T47D (cell line): ENCODE results near the gene SH3GLB2.
A peak's percentile ranks its signal among the peaks of the same experiment; 100 is the strongest.

ENCODE experiments used
- DNase-seq, 2 experiments: peaks; one replicate each; pipeline versions ENCODE4 v3.0.0 to v3.0.0-alpha.2; 2011 to 2012; ENCODE audit warnings: low read depth in 1 of 2, low spot score in 1 of 2
- JUND ChIP-seq: IDR thresholded peaks from 2 replicates; pipeline ENCODE4 v1.6.1; 2012; ENCODE audit warnings: low read depth
- in situ Hi-C: cut with HindIII; loops from 2 replicates; pipeline ENCODE4 v1.10.0; 2016; ENCODE audit warnings: low sequenced_read_pairs, low pct_unique_long_range_greater_than_20kb

Gene SH3GLB2

GRCh38 chr9:129068110-129068509, 40.0 kb upstream of the SH3GLB2 start:
- TF ChIP-seq JUND, result no peak
- in situ Hi-C loops, result no loop called here

GRCh38 chr9:129064499-129064908, 36.4 kb upstream of the SH3GLB2 start:
- in situ Hi-C loops, result no loop called here
- DNase-seq, result no peak

More at GRCh38 chr9:129068110-129068509, 40.0 kb upstream of the SH3GLB2 start:
- no peak for DNase-seq

DNA sequence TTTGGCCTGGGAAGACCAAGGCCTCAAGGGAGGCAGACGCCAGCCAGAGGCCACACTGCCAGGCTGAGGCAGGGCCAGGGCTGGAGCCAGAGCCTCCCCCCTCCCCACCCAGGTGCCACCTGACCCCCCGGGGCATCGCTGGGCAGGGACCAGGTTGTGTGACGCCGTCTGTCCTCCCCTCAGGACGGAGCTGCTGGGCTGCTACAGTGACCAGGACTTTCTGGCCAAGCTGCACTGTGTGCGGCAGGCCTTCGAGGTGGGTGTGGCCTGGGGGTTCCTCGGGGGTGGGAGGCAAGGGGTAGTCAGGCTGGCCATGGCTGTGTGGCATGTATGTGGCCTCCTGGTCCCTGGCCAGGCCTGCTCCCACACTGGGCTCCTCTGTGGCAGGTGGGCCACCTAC, 34.9 kb upstream of the SH3GLB2 start:
- TF ChIP-seq JUND, result no peak
- no peak for DNase-seq
- in situ Hi-C loops, result no loop called here

More at GRCh38 chr9:129064499-129064908, 36.4 kb upstream of the SH3GLB2 start:
- no peak for TF ChIP-seq JUND

DNA sequence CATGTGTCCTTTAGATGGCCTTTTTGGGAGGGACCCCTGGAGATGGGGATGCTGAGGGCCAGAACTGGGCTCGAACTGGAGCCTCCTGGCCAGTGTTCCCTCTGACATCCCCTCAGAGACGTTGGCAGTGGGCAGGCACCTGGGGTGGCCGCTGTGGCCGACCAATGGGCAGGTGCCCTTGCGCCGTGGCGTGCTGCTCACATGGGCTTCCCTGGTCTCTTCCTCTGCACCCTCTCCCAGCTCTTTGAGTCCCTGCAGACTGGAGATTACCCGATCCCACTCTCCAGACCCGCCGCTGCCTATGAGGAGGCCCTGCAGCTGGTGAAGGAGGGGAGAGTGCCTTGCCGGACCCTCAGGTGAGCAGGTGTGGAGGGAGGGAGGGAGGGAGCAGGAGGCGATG, 32.9 kb upstream of the SH3GLB2 start:
- in situ Hi-C loops, result no loop called here
- no peak for TF ChIP-seq JUND

DNA sequence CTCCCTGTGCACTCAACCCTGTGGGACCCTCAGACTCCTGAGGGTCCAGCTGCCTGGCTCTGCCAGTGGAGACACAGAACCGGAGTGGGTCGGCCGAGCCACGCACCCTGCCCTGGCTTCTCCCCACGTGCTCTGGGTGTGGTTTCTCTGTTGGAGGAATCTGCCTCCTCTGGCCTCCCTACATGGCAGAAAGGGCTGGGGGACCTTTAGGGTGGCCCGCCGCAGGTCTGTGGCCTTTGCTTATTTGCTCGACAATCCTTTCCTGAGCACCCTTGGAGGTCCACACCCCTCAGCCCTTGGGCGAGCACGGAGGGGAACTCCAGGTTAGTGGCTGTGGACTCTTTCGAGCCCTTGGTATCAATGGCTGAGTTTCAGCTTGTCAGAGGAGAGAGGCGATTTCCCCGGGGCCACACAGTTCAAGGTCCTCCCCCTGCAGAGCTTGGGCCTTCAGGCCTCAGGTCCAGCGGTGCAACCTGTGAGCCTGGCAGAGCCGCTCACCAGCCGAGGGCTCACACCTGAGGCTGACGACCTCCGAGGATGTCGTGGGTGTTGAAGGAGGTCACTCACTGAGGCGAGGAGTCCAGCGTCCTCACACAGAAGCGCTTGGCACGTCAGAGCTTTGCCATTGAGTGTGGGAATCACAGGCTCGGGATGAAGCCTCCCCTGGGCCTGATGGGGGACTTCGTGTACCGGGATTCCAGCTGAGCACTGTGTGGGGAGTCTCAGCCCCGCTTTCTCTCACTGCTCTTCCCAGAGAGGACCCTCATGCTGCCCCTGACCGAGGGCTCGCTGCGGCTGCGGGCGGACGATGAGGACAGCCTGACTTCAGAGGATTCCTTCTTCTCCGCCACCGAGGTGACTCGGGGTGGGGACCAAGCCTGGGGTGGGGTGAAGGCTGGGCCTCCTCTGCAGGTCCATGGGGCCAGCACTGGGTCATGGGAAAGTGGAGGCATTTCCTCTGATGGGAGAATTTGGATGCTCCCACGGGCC, 32.0 kb upstream of the SH3GLB2 start:
- no peak for TF ChIP-seq JUND
- DNase-seq, result no peak
- in situ Hi-C loops, result no loop called here

More for the DNA sequence above, 32.9 kb upstream of the SH3GLB2 start:
- DNase-seq, result no peak

DNA sequence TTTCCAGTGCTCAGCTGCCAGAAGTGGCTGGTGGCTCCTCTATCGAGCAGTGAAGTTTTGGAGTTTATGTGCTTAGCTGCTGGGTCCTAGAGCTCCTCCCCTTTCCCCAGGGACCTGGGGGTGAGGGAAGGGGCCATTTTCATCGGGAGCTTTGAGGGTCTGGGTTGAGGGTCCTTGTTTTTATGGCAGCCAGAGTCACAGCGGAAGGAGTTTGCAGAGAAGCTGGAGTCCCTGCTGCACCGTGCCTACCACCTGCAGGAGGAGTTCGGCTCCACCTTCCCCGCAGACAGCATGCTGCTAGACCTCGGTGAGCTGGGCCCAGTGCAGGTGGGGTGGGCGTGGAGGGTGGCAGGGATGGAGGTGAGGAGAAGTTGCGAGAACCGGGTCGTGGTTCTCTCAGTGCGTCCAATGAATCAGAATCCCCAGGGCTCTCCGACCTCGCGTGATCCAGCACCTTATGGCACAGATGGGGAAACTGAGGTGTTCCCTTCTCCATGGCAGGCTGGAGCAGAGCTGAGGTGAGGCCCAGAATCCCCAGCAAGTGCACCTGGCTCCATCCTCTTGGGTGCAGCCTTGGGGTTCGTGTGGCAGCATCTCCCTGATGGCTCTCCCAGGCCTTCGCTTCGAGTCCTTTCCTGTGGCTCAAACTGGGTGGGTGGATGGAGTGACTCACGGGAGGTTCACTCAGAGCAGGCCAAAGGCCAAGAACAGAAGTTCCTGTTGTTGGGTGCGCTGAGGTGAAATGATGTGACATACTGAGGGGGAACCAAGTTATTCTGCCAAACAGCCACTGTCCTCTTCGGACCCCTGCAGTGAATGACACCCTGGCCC, 31.0 kb upstream of the SH3GLB2 start:
- in situ Hi-C loops, result no loop called here
- no peak for TF ChIP-seq JUND
- no peak for DNase-seq

- no peak for TF ChIP-seq JUND
- DNase-seq, result no peak
- in situ Hi-C loops, result no loop called here
These were observed 26.2 kb upstream of the SH3GLB2 start for GRCh38 chr9:129054163-129054851.

GRCh38 chr9:129053020-129053419, 24.9 kb upstream of the SH3GLB2 start:
- DNase-seq, result no peak
- in situ Hi-C loops, result no loop called here
- no peak for TF ChIP-seq JUND

DNA sequence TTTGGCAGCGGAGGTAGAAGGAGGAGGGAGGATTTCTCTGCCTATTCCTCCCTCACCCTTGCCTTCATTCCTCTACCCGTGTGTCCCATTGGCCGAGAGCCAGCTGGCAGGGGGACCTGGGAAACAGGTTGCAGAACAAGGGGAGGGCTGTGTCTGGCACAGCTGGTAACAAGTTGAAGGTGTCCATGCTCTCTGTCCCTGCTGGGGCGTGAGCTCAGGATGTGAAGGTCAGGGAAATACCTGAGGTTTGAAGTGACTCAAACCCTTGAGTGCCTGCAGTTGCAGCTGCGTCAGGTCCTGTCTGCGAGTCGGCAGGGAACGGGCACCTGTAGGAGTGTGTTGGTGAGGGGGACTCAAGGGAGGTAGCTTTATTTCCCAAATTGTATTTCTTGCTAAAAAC, 24.5 kb upstream of the SH3GLB2 start:
- TF ChIP-seq JUND, result no peak
- in situ Hi-C loops, result no loop called here

GRCh38 chr9:129042016-129042415, 13.9 kb upstream of the SH3GLB2 start:
- DNase-seq, result no peak
- in situ Hi-C loops, result no loop called here
- no peak for TF ChIP-seq JUND

More for the DNA sequence above, 24.5 kb upstream of the SH3GLB2 start:
- DNase-seq, result peak; percentile 62 to 99

GRCh38 chr9:129040113-129040643, 12.0 kb upstream of the SH3GLB2 start:
- in situ Hi-C loops, result no loop called here
- no peak for TF ChIP-seq JUND
- no peak for DNase-seq
